Measurements from ENCODE around the gene JAKMIP1.

DNA sequence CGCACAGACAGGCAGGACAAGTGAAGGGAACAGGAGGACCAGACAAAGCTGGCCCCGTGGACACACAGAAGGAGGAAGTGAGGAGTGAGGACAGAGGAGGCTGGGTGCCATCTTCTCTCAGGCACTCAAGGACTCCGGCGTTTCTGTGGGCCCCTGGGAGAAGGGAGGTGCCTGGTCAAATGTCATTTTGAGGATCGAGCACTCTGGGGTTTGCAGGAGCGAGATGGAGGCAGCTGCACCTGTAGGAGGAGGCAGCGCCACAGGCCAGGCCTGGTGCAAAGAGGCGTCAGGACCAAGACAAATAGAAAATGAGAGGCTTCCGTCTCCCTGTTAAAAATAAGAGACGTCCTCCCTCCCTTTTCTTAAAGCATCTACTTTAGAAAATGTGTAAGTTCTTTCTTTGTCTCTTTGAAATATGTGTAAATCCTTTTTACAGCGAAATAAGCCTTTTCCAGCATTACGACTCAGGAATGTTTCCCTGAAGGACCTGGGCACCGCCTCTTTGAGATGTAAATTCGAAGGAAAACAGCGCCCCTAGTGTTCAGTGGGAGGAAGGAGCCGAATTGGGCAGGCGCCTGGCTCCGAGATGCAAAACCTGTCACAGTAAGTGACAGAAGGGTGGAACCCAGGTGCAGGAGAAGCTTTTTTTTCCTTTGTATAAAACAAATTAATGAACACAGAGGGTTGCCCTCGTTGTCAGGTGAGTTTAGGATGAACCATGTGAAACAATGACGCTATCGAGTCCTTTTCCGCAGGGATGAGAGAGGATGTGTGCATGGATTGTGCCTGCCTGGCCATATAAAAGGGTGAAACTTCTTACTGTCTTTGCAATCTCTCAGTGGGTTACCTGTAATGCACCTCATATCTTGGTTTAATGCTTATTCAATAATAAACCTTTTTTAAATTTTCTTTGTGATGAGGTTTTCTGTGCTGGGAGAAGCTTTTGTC lies 180.8 kb downstream of the JAKMIP1 start:
- TF ChIP-seq SP1 (IDR thresholded peaks at IDR 0.05): no peak
- TF ChIP-seq TARDBP (IDR thresholded peaks at IDR 0.05): no peak
- TF ChIP-seq ELF4 (IDR thresholded peaks at IDR 0.05): no peak
- TF ChIP-seq BHLHE40 (IDR thresholded peaks at IDR 0.05; ENCODE audit: borderline replicate concordance): no peak
- no peak for TF ChIP-seq ZNF384 (IDR thresholded peaks at IDR 0.05)
- no peak for TF ChIP-seq FOXK2 (IDR thresholded peaks at IDR 0.05)
- TF ChIP-seq LEF1 (IDR thresholded peaks at IDR 0.05; ENCODE audit: borderline replicate concordance): no peak
- TF ChIP-seq SUZ12 (IDR thresholded peaks at IDR 0.05): no peak
- no peak for TF ChIP-seq FOXM1 (IDR thresholded peaks at IDR 0.05; ENCODE audit: borderline replicate concordance)
- no peak for TF ChIP-seq HDGF (IDR thresholded peaks at IDR 0.05; ENCODE audit: borderline replicate concordance)
- TF ChIP-seq, protein P1, sequence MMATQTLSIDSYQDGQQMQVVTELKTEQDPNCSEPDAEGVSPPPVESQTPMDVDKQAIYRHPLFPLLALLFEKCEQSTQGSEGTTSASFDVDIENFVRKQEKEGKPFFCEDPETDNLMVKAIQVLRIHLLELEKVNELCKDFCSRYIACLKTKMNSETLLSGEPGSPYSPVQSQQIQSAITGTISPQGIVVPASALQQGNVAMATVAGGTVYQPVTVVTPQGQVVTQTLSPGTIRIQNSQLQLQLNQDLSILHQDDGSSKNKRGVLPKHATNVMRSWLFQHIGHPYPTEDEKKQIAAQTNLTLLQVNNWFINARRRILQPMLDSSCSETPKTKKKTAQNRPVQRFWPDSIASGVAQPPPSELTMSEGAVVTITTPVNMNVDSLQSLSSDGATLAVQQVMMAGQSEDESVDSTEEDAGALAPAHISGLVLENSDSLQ (IDR thresholded peaks at IDR 0.05): no peak
- no peak for TF ChIP-seq CTBP1 (IDR thresholded peaks at IDR 0.05; ENCODE audit: borderline replicate concordance)
- no peak for TF ChIP-seq FOXA1 (IDR thresholded peaks at IDR 0.05)
- TF ChIP-seq NFRKB (IDR thresholded peaks at IDR 0.05): no peak
